Activated CD8-positive, alpha-beta memory T cell treated with anti-CD3 and anti-CD28 coated beads, Interleukin-2, amount 50 U/mL, for 24 hours (primary cell): ENCODE data around the gene DHTKD1.
"Not testable (repeated sequence)": the region's sequence is repeated elsewhere in the genome, so short reads cannot be mapped to it uniquely, and the experiment has no call there.

ENCODE experiments used
- DNase-seq: peaks from one replicate; pipeline ENCODE4 v3.0.0-alpha.2; 2020; ENCODE audit errors: extremely low read depth

The DHTKD1 gene

DNA sequence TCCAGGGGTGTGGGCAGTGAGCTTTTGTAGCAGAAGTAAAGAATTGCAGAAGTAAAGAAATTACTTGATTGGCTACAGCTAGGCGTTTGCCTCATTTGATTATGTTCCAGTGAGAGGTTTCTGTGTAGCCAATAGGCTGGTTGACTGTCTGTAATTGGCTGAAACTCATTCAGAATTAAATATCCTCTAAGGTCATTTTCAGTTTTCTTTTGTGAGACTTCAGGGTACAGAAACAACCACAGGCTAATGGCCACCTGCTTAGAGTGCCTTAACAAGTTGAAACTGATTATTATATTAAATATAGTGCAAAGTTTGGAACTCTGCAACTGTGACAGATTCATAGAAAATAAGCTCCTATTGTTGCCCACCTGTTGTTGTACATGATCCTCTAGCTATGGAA, 71.3 kb downstream of the DHTKD1 start:
- no peak for DNase-seq

DNA sequence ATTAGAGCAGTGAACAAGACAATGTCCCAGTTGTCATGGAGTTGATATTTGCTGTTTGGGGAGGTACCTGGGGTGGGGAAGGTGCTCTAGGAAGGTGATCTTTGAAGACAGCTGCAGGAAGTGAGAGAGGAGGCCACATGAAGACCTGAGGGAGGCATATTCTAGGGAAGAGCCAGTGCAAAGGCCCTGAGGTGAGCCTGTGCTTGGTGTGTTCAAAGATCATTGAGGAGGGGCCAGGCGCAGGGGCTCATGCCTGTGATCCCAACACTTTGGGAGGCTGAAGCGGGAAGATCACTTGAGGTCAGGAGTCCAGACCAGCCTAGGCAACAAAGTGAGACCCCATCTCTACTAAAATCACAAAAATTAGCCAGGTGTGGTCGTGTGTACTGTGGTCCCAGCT, 75.8 kb downstream of the DHTKD1 start:
- DNase-seq, result no peak

DNA sequence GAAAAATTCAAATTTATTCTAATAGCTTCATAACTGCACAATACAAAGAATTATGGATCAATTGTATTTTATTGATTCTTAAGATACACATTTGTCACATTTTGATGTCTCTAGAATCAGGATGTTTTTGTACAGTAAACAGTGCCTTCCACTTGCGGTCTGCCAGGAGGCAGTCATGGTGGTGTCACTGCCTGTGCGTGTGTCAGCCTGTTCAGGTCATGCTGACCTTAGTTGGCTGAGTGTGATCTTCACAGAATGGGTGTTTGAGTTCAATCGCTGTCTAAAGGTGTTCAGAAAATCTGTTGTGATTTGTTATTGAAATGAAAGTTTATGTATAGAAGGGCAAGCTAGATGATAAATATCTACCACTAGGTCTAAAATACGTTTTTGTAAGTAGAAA, 81.4 kb downstream of the DHTKD1 start:
- no peak for DNase-seq

DNA sequence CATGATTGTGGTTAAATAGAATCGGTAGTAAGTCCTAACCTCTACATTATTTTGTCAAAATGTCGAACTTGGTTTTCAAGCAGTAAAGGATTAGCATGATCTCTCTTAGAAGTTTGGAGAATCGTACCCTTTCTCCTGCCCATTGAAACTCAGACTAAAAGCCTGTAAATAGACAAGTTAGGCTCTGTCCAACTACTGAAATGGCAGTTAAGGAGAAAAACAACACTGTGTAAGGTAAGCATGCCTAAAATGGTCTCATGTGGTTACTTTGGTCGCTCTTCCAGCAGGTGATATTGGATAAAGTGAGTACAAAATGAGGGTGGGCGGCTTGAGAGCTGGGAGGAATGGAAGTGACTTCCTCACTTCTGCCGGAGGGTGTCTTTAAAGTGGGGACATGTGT, 85.8 kb downstream of the DHTKD1 start:
- no peak for DNase-seq

DNA sequence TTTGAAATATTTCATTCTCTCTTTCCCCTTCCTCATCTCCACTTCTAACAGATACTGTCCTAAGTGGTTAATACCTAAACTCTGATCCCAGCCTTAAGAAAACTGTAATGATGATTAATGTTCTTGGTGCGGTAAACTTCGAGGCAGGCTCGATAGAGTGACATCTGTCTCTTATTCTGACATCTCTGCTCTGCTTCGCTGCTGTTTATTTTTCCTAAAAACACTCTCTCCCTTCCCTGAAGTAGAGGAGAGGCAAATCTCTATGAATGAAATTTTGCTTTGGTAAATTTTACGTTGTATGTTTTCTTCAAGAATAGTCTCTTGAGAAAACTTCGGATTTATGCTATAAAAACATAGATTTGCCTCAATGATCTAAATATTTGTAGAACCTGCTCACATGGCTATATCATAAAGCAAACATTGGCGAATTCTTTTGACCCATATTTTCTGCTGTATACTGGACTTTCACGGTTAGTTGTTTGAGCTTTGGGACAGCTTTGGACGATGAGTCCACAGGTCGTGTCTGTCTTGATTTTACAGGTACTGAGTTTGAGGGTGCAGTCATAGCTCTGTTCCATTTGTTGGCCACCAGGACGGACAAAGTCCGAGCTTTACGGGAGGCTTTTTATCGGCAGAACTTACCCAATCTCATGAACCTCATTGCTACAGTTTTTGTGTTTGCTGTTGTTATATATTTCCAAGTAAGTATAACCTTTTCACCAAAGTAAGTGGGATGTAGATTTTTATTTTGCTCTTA, 87.8 kb downstream of the DHTKD1 start:
- no peak for DNase-seq

DNA sequence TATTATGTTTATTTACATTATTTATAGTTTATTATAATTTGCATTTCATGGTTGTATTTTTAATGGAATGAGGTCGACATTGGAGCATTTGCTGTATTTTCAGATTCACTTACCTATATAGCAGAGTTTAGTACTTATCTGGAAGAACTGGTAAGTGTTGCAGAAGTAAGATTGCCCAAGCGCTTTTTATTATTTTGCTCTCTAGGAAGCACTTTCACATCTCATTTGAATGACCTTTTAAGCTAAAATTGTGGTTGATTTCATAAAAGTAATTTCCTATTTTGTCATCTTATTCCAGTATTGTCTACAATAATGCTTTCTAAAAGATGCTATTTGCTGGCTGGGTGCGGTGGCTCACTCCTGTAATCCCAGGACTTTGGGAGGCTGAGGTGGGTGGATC, 89.4 kb downstream of the DHTKD1 start:
- DNase-seq, result no peak

DNA sequence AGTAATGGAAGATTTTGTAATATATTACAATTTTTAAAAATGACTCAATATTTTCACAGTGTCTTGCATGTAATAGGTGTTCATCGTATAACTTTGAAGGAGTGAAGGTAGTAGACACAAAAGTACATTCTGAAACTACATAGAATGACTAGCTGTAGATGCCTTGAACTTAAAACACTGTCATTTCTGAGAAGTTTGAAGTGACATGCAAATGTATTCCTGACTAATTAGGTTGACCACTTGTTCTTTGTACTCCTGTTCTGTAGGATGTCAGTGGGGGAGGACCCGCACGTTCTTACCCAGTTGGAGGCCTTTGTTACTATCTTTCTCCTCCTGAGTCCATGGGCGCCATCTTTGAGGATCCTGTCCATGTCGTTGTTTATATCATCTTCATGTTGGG, 91.9 kb downstream of the DHTKD1 start:
- no peak for DNase-seq

DNA sequence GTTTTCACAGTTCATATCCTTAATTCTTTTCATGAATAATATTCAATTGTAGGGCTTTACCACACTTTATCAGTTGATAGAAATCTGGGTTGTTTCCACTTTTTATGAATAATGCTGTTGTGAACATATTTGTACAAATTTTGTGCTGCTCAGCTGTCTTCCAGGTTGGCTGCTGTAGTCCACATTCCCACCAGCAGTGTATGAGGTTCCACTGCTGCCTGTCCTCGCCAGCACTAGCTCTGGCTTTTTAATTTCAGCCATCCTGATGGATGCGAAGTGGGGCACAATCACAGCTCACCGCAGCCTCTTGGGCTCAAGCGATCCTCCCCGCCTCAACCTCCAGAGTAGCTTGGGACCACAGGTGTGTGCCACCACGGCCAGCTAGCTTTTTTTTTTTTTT, 94.2 kb downstream of the DHTKD1 start:
- DNase-seq, result no peak

DNA sequence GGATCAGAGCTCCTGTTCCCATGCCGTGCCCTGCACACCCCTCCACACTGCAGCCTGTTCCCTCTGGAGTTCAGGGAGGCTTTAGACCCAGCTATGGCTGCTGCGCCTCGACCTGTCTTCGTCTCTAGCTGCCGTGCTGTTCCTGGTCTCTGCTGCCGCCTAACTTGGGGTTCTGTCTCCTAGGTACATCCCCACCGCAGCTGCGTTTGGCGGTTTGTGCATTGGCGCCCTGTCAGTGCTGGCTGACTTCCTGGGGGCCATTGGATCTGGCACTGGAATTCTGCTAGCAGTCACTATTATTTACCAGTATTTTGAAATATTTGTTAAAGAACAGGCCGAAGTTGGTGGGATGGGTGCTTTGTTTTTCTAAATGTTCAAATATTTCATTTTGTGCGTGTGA, 95.3 kb downstream of the DHTKD1 start:
- no peak for DNase-seq

DNA sequence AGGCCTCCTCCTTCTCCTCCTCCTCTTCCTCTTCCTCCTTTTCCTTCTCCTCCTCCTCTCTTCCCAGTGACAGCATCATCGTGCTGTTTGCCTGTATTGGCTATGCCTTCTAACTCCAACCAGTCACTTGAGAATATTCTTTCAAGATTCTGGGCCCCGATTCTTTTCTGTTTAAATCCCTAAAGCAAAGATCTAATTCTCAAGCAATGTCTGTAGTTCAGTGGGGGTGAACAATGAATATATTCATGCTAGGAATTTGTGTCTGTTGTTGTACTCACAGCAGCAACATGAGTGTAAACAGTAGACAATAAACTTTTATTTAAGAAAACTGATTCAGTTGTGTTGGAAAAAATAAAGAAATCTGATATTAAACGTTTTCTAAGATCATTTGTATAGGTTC, 96.3 kb downstream of the DHTKD1 start:
- no peak for DNase-seq

DNA sequence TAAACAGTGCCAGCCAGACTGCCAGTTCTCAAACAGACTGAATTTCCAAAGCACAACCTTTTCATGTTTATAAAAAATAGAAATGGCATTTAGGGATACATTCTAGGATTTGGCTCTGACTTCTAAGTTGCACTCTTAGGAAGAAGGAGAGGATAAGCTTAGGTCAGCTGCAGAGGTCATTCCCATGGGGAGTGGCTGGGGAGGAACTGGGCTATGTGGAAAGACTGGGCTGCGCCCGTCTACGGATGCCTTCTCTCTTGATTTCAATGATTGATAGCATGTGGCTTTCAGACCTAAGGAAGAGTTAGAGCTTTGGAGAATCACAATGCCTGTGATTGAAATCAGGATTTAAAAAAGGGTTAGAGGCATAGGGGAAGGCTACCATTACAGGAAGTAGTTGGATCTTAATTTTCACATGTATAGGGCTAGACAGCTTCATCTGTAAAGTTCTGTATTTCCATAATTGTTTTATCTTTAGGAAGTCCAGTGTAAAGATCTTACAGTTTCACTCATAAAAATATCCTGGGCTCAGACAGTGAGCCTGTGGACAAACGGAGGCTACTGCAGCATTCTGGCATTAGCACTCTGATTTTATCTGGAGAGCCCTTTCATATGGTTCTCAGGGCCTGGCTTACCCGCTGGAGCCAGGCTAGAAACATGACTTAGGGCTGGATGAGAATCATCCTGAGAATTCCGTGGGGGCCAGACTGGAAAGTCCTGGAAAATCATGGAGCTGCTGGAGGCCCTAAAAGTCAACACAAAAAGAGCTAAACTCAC, 97.4 kb downstream of the DHTKD1 start:
- no peak for DNase-seq

DNA sequence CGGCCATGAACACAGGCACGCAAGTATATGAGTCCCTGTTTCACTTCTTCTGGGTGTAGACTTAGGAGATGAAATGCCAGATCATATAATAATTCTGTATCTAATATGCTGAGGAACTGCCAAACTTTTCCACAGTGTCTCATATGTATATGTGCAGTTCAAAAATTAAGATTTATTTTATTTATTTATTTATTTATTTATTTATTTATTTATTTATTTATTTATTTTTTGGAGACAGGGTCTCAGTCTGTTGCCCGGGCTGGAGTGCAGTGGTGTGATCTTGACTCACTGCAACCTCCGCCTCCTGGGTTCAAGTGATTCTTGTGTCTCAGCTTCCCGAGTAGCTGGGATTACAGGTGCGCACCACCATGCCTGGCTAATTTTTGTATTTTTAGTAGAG, 102.8 kb downstream of the DHTKD1 start:
- DNase-seq, result not testable (repeated sequence)
